HL-60 (cell line): ENCODE measurements around the gene JMJD1C.

Experiments
- CTCF ChIP-seq: IDR thresholded peaks from one replicate; pipeline ENCODE4 v1.5.1; 2011; ENCODE audit warnings: low read length, control low read depth, inconsistent platforms; ENCODE audit not compliant: insufficient read depth
- GABPA ChIP-seq: IDR thresholded peaks from 2 replicates; pipeline ENCODE4 v1.6.1; 2012; ENCODE audit warnings: low read depth

- TF ChIP-seq CTCF, result no peak
- TF ChIP-seq GABPA, result no peak
These were observed 182.7 kb downstream of the JMJD1C start for GRCh38 chr10:63283093-63283492.
